Measurements from ENCODE around the gene SAMD1. TPM values are rescaled to one million over a fixed set of nuclear protein-coding genes. Genes with fewer than 3 reads are reported as not detected.
"Not testable (repeated sequence)": the region's sequence is repeated elsewhere in the genome, so short reads cannot be mapped to it uniquely, and the experiment has no call there.

Gene SAMD1
- total RNA-seq, 2 experiments from 2014 or later: 124 to 128 TPM

- Histone ChIP-seq H3K9me3 (ENCODE audit: low read length) (no peaks in the 10 kb centered on the region), H3K79me2 (ENCODE audit: insufficient read depth, low read depth, low read length) (no peaks in the 10 kb centered on the region), H3K36me3 (ENCODE audit: insufficient read depth, low read length) (peaks cover 9% of the 10 kb centered on the region), H4K20me1 (ENCODE audit: insufficient read depth, low read length) (no peaks in the 10 kb centered on the region), H3K4me3 (ENCODE audit: low read depth, low read length, poor library complexity, severe bottlenecking) (no peak overlapping the region), H3K4me2 (ENCODE audit: low read length) (no peak overlapping the region), H3K9me2 (ENCODE audit: insufficient read depth, low read length) (no peaks in the 10 kb centered on the region), H3K27ac (ENCODE audit: low read depth, low read length, poor library complexity, severe bottlenecking) (no peak overlapping the region), H2AFZ (ENCODE audit: low read length) (no peak overlapping the region), H3K4me1 (ENCODE audit: insufficient read depth, low read length, poor library complexity, severe bottlenecking) (no peaks in the 10 kb centered on the region)
- POLR2A ChIA-PET: no interaction called here
- intact Hi-C loops (cut with micrococcal nuclease; ENCODE audit: unreplicated experiment): no loop called here
- CTCF ChIA-PET (ENCODE audit: unreplicated experiment): no interaction called here
- no TSS peak for BruUV-seq (replicated peaks)
- no peak for TF ChIP-seq EZH2phosphoT487 (IDR thresholded peaks at IDR 0.05; ENCODE audit: borderline replicate concordance, low read depth, low read length)
- no peak for DNase-seq (ENCODE audit: low spot score)
These were observed 38.6 kb downstream of the SAMD1 start for GRCh38 chr19:14051980-14052379.

- DNase-seq (ENCODE audit: low spot score); POLR2A ChIA-PET; H3K36me3 ChIP-seq (ENCODE audit: insufficient read depth, low read length); H3K9me2 ChIP-seq (ENCODE audit: insufficient read depth, low read length); H3K79me2 ChIP-seq (ENCODE audit: insufficient read depth, low read depth, low read length); H4K20me1 ChIP-seq (ENCODE audit: insufficient read depth, low read length); BruUV-seq (replicated peaks); H3K4me3 ChIP-seq (ENCODE audit: low read depth, low read length, poor library complexity, severe bottlenecking); intact Hi-C loops (cut with micrococcal nuclease; ENCODE audit: unreplicated experiment); H3K9me3 ChIP-seq (ENCODE audit: low read length); H2AFZ ChIP-seq (ENCODE audit: low read length); H3K4me2 ChIP-seq (ENCODE audit: low read length); H3K27ac ChIP-seq (ENCODE audit: low read depth, low read length, poor library complexity, severe bottlenecking); H3K4me1 ChIP-seq (ENCODE audit: insufficient read depth, low read length, poor library complexity, severe bottlenecking): not testable (repeated sequence)
- CTCF ChIA-PET (ENCODE audit: unreplicated experiment): interaction anchor here (1.1 kb wide), 1 partner anchor 9 kb away, joined by 3 read pairs; no protein-coding TSS in a partner anchor
These were observed 39.6 kb downstream of the SAMD1 start for GRCh38 chr19:14050961-14051360.

- POLR2A ChIA-PET: no interaction called here
- Histone ChIP-seq H3K27ac (ENCODE audit: low read depth, low read length, poor library complexity, severe bottlenecking) (no peak overlapping the region), H3K4me3 (ENCODE audit: low read depth, low read length, poor library complexity, severe bottlenecking) (no peak overlapping the region), H3K9me2 (ENCODE audit: insufficient read depth, low read length) (no peaks in the 10 kb centered on the region), H3K4me1 (ENCODE audit: insufficient read depth, low read length, poor library complexity, severe bottlenecking) (no peaks in the 10 kb centered on the region), H3K79me2 (ENCODE audit: insufficient read depth, low read depth, low read length) (no peaks in the 10 kb centered on the region), H2AFZ (ENCODE audit: low read length) (no peak overlapping the region), H3K9me3 (ENCODE audit: low read length) (no peaks in the 10 kb centered on the region), H3K36me3 (ENCODE audit: insufficient read depth, low read length) (peaks cover 9% of the 10 kb centered on the region), H4K20me1 (ENCODE audit: insufficient read depth, low read length) (no peaks in the 10 kb centered on the region), H3K4me2 (ENCODE audit: low read length) (no peak overlapping the region)
- BruUV-seq (replicated peaks): no TSS peak
- intact Hi-C loops (cut with micrococcal nuclease; ENCODE audit: unreplicated experiment): no loop called here
- DNase-seq (ENCODE audit: low spot score): no peak
- TF ChIP-seq EZH2phosphoT487 (IDR thresholded peaks at IDR 0.05; ENCODE audit: borderline replicate concordance, low read depth, low read length) (no peak), CTCF (conservative IDR thresholded peaks at IDR 0.05; ENCODE audit: low read length) (no peak)
- CTCF ChIA-PET (ENCODE audit: unreplicated experiment): interaction anchor here (1.1 kb wide), 1 partner anchor 10 kb away, joined by 3 read pairs; no protein-coding TSS in a partner anchor
These were observed 40.0 kb downstream of the SAMD1 start for GRCh38 chr19:14050512-14050911.
